NK-92 treated with Interleukin-12 subunit alpha and Interleukin-12 subunit beta, amount 100 ng/mL, for 24 hours (cell line): Measurements from ENCODE around the gene ALPG.
"Not testable (repeated sequence)": the region's sequence is repeated elsewhere in the genome, so short reads cannot be mapped to it uniquely, and the experiment has no call there.

Experiments
- DNase-seq: peaks from one replicate; lab custom pipeline; 2025; lab: John Stamatoyannopoulos, UW

Gene ALPG

GRCh38 chr2:232440220-232441018, 33.8 kb downstream of the ALPG start:
- peak; percentile 48 for DNase-seq

GRCh38 chr2:232441147-232441651, 34.6 kb downstream of the ALPG start:
- DNase-seq, result no peak

- not testable (repeated sequence) for DNase-seq
Measured at GRCh38 chr2:232441922-232442321, 35.3 kb downstream of the ALPG start.

- DNase-seq, result not testable (repeated sequence)
Measured at GRCh38 chr2:232442431-232442830, 35.8 kb downstream of the ALPG start.

DNA sequence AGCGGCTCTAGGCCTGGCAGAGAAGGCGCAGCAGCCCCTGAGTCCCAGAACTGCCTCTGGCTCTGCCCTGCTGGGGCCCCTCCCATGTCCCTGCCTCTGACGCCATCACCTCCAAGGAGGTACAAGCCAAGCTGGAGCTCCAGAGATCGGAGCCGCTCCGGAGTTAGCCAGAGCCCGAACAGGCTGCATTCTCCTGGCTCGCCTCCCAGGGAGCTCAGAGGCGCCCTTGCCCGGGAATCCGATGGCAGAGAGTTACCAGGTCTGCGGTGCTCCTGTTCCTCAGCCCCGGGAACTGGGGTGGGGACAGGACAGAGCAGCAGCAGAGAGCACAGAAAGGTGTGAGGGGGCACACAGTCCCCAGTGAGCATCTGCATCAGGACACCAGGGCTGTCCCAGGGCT, 36.4 kb downstream of the ALPG start:
- not testable (repeated sequence) for DNase-seq

GRCh38 chr2:232443669-232444408, 37.2 kb downstream of the ALPG start:
- DNase-seq, result not testable (repeated sequence)

DNA sequence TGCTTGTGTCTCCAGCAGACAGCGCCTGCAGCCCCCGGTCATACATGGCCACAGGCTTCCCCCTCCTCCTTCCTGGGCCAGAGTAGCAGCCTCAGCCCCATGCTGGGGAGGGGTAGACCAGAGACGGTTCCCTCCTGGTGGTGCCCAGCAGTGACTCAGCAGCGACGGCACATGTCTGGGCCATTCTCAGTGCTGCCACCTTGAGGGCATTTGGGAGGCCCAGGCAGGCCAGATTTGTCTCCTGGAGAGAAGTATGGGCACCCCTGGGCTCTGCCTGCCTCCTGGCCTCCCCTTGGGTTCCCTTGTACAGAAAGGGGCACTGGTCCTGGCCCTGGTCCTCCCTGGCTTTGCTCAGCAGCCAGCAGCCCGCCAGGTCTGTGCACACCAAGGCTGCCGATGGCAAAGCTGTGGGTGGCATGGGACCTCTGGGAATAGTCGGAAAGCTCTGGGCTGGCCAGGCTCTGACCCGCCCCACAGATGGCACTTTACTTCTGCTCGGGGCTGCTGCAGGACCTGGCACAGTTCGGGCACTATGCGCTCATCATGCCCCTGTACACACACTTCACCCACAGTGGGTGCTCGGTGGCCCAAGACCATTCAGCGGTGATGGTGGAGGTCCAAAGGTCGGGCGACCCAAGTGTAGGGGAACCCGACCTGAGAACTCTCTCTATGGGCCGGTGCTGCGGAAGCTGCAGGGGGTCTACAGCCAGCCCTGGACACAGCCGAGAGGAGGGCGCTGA, 37.9 kb downstream of the ALPG start:
- DNase-seq, result no peak

GRCh38 chr2:232445149-232445885, 38.7 kb downstream of the ALPG start:
- not testable (repeated sequence) for DNase-seq

- not testable (repeated sequence) for DNase-seq
Measured at GRCh38 chr2:232446266-232446777, 39.7 kb downstream of the ALPG start.

DNA sequence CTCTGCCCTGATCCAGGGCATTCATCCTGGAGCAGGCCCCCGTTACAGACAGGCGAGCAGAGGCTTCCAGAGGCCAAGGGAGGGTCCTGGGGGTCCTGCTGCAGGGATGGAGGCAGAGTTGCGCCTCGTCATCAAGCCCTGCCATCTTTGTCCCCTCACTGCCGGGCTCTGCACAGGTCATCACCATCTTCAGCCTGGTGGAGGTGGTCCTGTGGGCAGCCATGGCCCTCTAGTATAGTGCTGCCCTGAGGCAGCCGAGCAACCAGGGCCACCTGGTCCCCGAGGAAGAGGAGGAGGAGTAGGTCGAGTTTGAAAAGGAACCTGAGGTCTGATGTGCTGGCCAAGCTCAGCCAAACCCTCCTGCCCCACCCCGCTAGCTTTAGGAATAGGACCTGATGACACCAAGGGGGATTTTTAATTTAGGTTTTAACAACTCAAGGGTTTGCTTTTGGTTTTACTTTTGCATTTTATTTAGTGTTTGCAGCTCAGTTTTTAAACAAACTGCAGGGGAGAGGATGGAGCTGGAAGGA, 40.5 kb downstream of the ALPG start:
- no peak for DNase-seq

GRCh38 chr2:232447638-232448303, 41.1 kb downstream of the ALPG start:
- no peak for DNase-seq

DNA sequence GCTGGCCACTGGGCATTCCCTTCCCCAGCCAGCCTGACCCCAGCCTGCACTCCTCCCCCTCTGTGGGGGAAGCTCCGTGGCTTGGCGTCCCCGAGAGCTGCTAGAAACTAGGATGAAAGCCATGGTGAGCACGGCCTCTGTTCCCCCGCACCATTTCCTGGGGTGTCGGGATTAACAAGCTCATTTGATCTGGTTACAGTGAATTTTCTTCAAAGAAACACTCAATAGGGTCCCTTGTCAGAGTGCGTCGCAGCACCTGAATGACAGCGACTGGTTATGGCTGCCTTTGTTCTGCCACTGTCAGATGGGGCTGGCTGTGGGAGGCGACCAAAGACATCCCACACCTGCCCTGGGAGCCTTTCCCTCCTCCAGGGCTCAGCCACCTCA, 41.7 kb downstream of the ALPG start:
- DNase-seq, result no peak

- DNase-seq, result no peak
Measured at GRCh38 chr2:232449964-232450363, 43.3 kb downstream of the ALPG start.

- not testable (repeated sequence) for DNase-seq
Measured at GRCh38 chr2:232451645-232452044, 45.0 kb downstream of the ALPG start.

DNA sequence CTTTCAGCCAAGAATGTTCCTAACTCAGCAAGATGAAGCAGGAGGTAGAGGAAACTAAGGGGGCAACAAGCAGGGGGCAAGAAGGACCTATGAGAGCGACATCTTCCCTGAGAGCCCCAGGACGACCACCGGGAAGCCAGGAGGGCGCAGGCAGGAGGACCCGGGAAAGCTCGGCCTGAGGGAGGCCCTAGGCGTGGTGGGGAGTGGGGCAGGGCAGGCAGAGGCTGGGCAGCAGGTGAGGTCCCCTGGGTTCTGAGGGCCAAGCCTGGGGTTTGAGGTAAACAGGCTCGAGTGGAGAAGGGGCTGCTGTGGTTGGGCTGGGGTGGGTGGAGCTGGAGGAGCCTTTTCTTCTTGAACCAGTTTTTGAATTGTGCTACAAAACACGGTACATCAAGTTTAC, 48.0 kb downstream of the ALPG start:
- no peak for DNase-seq

DNA sequence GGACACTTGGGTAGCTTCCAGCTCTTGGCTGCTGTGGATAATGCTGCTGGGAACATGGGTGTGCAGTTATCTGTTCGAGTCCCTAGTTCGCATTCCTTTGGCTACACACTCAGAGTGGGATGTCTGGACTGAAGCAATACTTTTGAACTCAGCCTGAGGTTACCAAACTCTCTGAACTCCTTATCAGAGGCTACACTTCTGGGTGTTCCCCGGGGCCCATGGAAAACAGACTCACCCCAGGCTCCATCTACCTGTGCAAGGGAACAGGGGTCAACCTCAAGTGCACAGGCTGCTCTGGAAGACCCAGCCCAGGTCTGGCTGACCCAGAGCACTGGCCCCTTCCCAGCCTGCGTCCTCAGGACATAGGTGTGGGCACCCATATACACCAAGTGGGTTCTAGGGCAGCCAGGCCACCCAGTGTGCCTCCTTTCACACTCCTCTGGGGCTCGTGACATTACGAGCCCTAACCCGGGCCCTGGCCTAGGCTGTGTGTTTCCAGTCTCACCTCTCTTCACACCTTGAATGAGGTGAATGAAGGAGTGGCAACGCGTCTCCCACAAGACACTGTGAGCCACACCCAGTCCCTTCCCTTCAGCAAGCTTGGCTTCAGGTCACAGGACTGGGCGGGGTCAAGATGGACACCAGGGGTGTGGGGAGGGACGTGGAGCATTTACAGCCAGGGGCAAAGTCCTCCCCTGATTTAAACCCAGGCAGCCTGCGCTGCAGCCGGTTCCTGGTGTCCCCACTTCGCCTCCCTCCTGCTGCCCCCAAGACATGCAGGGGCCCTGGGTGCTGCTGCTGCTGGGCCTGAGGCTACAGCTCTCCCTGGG, 49.0 kb downstream of the ALPG start, which contains the start of gene ALPI:
Gene ALPI (plus strand): TSS at position 728 of the 830 bp plus-strand sequence. CDS start 47 bp downstream, at position 775.
- no peak for DNase-seq

DNA sequence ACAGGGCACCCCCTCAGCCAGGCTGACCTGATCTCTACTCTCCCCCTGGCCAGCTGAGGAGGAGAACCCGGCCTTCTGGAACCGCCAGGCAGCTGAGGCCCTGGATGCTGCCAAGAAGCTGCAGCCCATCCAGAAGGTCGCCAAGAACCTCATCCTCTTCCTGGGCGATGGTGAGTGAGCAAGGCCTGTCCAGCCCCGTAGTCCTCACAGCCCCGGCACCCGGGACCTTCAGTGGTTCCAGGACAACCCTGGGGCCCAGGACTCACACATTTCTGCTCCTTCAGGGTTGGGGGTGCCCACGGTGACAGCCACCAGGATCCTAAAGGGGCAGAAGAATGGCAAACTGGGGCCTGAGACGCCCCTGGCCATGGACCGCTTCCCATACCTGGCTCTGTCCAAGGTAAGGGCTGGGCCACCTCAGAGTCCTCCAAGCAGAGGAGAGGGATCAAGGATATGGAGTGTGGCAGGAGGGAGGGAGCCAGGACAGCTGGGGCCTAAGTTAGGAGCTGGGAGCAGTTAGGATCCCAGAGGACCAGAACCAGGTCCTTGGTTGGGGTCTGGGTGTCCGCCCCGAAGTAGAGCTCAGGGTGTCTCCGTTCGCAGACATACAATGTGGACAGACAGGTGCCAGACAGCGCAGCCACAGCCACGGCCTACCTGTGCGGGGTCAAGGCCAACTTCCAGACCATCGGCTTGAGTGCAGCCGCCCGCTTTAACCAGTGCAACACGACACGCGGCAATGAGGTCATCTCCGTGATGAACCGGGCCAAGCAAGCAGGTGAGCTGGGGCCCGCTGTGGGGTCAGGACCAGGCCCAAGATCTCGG, 49.9 kb downstream of the ALPG start:
- DNase-seq, result no peak

DNA sequence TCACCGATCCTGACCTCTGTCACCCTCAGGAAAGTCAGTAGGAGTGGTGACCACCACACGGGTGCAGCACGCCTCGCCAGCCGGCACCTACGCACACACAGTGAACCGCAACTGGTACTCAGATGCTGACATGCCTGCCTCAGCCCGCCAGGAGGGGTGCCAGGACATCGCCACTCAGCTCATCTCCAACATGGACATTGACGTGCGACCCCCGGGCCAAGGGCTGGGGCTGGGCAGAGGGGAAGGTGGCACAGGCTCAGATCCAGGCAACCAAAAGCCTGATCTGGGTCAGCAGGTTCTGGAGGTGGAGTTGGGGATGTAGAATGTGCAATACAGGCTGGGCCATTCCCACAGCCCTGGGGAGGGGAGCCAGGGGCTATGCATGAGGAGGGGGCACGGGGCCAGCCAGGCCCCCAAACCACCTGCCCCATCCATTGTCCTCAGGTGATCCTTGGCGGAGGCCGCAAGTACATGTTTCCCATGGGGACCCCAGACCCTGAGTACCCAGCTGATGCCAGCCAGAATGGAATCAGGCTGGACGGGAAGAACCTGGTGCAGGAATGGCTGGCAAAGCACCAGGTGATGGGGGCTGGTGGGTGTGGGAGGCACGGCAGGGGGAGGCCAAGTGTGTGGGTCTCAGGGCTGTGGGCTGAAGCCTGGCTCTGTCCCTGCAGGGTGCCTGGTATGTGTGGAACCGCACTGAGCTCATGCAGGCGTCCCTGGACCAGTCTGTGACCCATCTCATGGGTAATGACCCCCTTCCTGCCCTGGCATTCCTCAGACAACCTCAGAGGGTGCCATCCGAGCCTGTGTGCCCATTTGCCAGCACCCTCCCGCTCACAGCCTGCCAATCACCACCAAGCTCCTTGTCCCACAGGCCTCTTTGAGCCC, 50.7 kb downstream of the ALPG start:
- DNase-seq, result no peak
